Measurements from ENCODE around the gene TBX21. TPM values are rescaled to one million over a fixed set of nuclear protein-coding genes. Genes with fewer than 3 reads are reported as not detected.

Gene TBX21
- total and polyA plus RNA-seq, 10 of the 15 experiments (the other 5 are each of a cell fraction or from before 2014, with no cell fraction given), result 0.63 to 9.6 (median 5.0) TPM

DNA sequence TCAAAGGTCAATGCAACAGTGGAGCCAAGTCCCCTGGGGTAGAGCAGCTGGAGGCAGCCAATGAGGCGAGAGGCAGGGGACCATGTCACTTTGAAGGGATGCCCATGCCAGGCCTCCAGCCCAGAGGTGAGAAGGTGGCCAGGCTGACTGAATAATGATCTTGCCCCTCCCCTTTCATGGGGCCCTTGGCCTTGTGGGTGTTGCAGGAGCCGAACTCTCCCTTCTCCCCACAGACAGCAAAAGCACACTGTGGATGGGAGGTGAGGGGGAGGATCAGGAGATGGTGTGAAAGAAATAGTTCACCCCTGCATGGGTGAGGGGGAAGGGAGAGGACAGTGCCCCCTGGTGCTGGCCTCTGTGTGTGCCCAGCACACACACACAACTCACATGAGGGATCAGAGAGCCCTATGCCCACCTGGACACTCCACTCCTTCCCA is 15.8 kb upstream of the TBX21 start (continued):
- TF ChIP-seq ZNF592 (IDR thresholded peaks at IDR 0.05) (no peak), YBX1 (IDR thresholded peaks at IDR 0.05) (no peak), CBX5 (IDR thresholded peaks at IDR 0.05; ENCODE audit: low read depth) (no peak), BCL3 (IDR thresholded peaks at IDR 0.05; ENCODE audit: borderline replicate concordance, insufficient read depth, low read depth, low read length, poor library complexity, severe bottlenecking) (no peak), HSF1 (IDR thresholded peaks at IDR 0.05; ENCODE audit: low read depth, low read length) (no peak), RAD51 (IDR thresholded peaks at IDR 0.05) (no peak), ZNF217 (IDR thresholded peaks at IDR 0.05) (no peak), CREM (IDR thresholded peaks at IDR 0.05; ENCODE audit: low read depth) (no peak), MTA3 (IDR thresholded peaks at IDR 0.05; ENCODE audit: borderline replicate concordance, low read length) (no peak), CBFB (IDR thresholded peaks at IDR 0.05; ENCODE audit: low read depth) (no peak), KDM1A (IDR thresholded peaks at IDR 0.05; ENCODE audit: borderline replicate concordance) (no peak), ZNF384 (IDR thresholded peaks at IDR 0.05; ENCODE audit: borderline replicate concordance, low read depth, low read length) (no peak), ZNF622 (IDR thresholded peaks at IDR 0.05) (no peak)

Measured in GM12878 (cell line).